ENCODE data around the gene RIC8A. TPM values are rescaled to one million over a fixed set of nuclear protein-coding genes. Genes with fewer than 3 reads are reported as not detected.

The RIC8A gene
- total RNA-seq, 1 donor from 2014 or later, result 114 TPM

- CTCF ChIA-PET, result no interaction called here
- intact Hi-C loops (cut with micrococcal nuclease), result no loop called here
- no peak for DNase-seq
- POLR2A ChIA-PET, result interaction anchor here (1.3 kb wide), 1 partner anchor 29 kb away, joined by 5 read pairs; no protein-coding TSS in a partner anchor
- Mint-ChIP-seq H3K4me3 (no peak overlapping the region), H3K27me3 (no peaks in the 10 kb centered on the region), H3K36me3 (ENCODE audit: low read depth) (peaks cover 28% of the 10 kb centered on the region), H3K9me3 (no peaks in the 10 kb centered on the region), H3K4me1 (peaks cover 5% of the 10 kb centered on the region), H3K27ac (no peak overlapping the region)
- no peak for TF ChIP-seq CTCF (IDR thresholded peaks at IDR 0.05)
- no peak for ATAC-seq (ENCODE audit: low read depth)
Observed at GRCh38 chr11:227824-228379, 20.4 kb downstream of the RIC8A start.

- no peak for ATAC-seq (ENCODE audit: low read depth)
- no peaks in the 10 kb centered on the region for H3K9me3 Mint-ChIP-seq
- TF ChIP-seq CTCF (IDR thresholded peaks at IDR 0.05), result no peak
- POLR2A ChIA-PET, result interaction anchor here (1.1 kb wide), 1 partner anchor 37 kb away, joined by 3 read pairs; no protein-coding TSS in a partner anchor
- no peaks in the 10 kb centered on the region for H3K27me3 Mint-ChIP-seq
- H3K27ac Mint-ChIP-seq, result no peak overlapping the region
- intact Hi-C loops (cut with micrococcal nuclease), result no loop called here
- DNase-seq, result no peak
- H3K36me3 Mint-ChIP-seq (ENCODE audit: low read depth), result peaks cover 21% of the 10 kb centered on the region
- peaks cover 12% of the 10 kb centered on the region for H3K4me1 Mint-ChIP-seq
- no peak overlapping the region for H3K4me3 Mint-ChIP-seq
- CTCF ChIA-PET, result interaction anchor here (1.3 kb wide), 1 partner anchor 23 kb away, joined by 3 read pairs; the partner anchor contains the start of genes BET1L and RIC8A
Observed at GRCh38 chr11:230431-230830, 22.9 kb downstream of the RIC8A start.

GRCh38 chr11:232783-233565 lies 25.5 kb downstream of the RIC8A start:
- CTCF ChIA-PET, result interaction anchor here (1.8 kb wide), 1 partner anchor 21 kb away, joined by 5 read pairs; no protein-coding TSS in a partner anchor
- Mint-ChIP-seq H3K27ac (no peak overlapping the region), H3K4me1 (peaks cover 22% of the 10 kb centered on the region), H3K27me3 (no peaks in the 10 kb centered on the region), H3K4me3 (no peak overlapping the region), H3K36me3 (ENCODE audit: low read depth) (peaks cover 24% of the 10 kb centered on the region), H3K9me3 (no peaks in the 10 kb centered on the region)
- intact Hi-C loops (cut with micrococcal nuclease), result no loop called here
- no peak for TF ChIP-seq CTCF (IDR thresholded peaks at IDR 0.05)
- POLR2A ChIA-PET, result interaction anchor here (1.4 kb wide), 1 partner anchor 26 kb away, joined by 3 read pairs; the partner anchor contains the start of gene BET1L
- ATAC-seq (ENCODE audit: low read depth) (no peak), DNase-seq (no peak)

- Mint-ChIP-seq H3K9me3 (no peaks in the 10 kb centered on the region), H3K27me3 (no peaks in the 10 kb centered on the region), H3K4me3 (peak overlapping the region; percentile 90), H3K36me3 (ENCODE audit: low read depth) (peaks cover 23% of the 10 kb centered on the region), H3K27ac (no peak overlapping the region), H3K4me1 (peaks cover 35% of the 10 kb centered on the region)
- DNase-seq, result no peak
- ChIA-PET POLR2A (interaction anchor here (0.7 to 3.1 kb wide), 3 partner anchors 27 to 28 kb away, joined by 3 to 55 read pairs (median 5); partner anchors contain the start of genes BET1L and RIC8A), CTCF (interaction anchor here (0.8 kb wide), 1 partner anchor 15 kb away, joined by 3 read pairs; no protein-coding TSS in a partner anchor)
- no peak for ATAC-seq (ENCODE audit: low read depth)
- TF ChIP-seq CTCF (IDR thresholded peaks at IDR 0.05), result no peak
- intact Hi-C loops (cut with micrococcal nuclease), result loop anchor here (5.0 kb wide), 1 partner anchor 52 kb away; the partner anchor contains the start of gene PGGHG
Observed at GRCh38 chr11:235180-235579, 27.7 kb downstream of the RIC8A start.

GRCh38 chr11:235609-235996 lies 28.1 kb downstream of the RIC8A start:
- H3K36me3 Mint-ChIP-seq (ENCODE audit: low read depth), result peaks cover 24% of the 10 kb centered on the region
- intact Hi-C loops (cut with micrococcal nuclease), result loop anchor here (5.0 kb wide), 1 partner anchor 52 kb away; the partner anchor contains the start of gene PGGHG

More at GRCh38 chr11:235609-235996, 28.1 kb downstream of the RIC8A start:
- no peaks in the 10 kb centered on the region for H3K27me3 Mint-ChIP-seq
- CTCF ChIA-PET, result no interaction called here
- DNase-seq (no peak), ATAC-seq (ENCODE audit: low read depth) (peak; percentile 5)
- no peaks in the 10 kb centered on the region for H3K9me3 Mint-ChIP-seq
- no peak for TF ChIP-seq CTCF (IDR thresholded peaks at IDR 0.05)
- peaks cover 35% of the 10 kb centered on the region for H3K4me1 Mint-ChIP-seq
- POLR2A ChIA-PET, result interaction anchor here (2.4 to 3.1 kb wide), 2 partner anchors 22 to 28 kb away, joined by 6 to 55 read pairs; partner anchors contain the start of genes BET1L and RIC8A
- peak overlapping the region; percentile 86 for H3K27ac Mint-ChIP-seq
- H3K4me3 Mint-ChIP-seq, result peak overlapping the region; percentile 90

Measured in activated B cell treated with CpG ODN at 0.5 μM for 24 hours (primary cell).